Adrenal gland (tissue), 19 donors: ENCODE data around the gene SDF4. TPM values are rescaled to one million over a fixed set of nuclear protein-coding genes. Genes with fewer than 3 reads are reported as not detected.

Experiments used
- DNase-seq, 7 donors: peaks; one replicate each; pipeline ENCODE4 v3.0.0-alpha.2; 2019 to 2020
- H3K27ac ChIP-seq, 5 donors: fragments of 200-600 bp; sonication (generic) in 4 of 5; 1 replicate in 3 of 5; 2 replicates in 2 of 5; pipeline versions ENCODE4 v1.5.1 to v1.8.0; 2016 to 2020; ENCODE audit warnings: mild to moderate bottlenecking in 1 of 5
- H3K27me3 ChIP-seq: fragments of 200-600 bp; 2 replicates; pipeline ENCODE4 v1.8.0; 2021
- H3K36me3 ChIP-seq, 2 donors: fragments of 200-600 bp; replicated peaks in 1 of 2; 1 replicate in 1 of 2; 2 replicates in 1 of 2; pipeline versions ENCODE4 v1.5.1 to v1.8.0; 2018 to 2022
- H3K4me1 ChIP-seq, 2 donors: fragments of 200-600 bp; replicated peaks in 1 of 2; 1 replicate in 1 of 2; 2 replicates in 1 of 2; pipeline versions ENCODE4 v1.5.1 to v1.8.0; 2018 to 2021
- H3K4me3 ChIP-seq, 4 donors: fragments of 200-600 bp; sonication (generic) in 3 of 4; one replicate each; pipeline ENCODE4 v1.5.1; 2016 to 2018
- H3K9me3 ChIP-seq, 3 donors: fragments of 200-600 bp; sonication (generic) in 1 of 3; replicated peaks in 1 of 3; 1 replicate in 2 of 3; 2 replicates in 1 of 3; pipeline versions ENCODE4 v1.5.1 to v1.8.0; 2016 to 2021
- CTCF ChIP-seq, 6 experiments: fragments of 450-650 bp in 4 of 6; fragments of 200-600 bp in 2 of 6; sonication (generic) in 1 of 6; IDR thresholded peaks; 1 replicate in 5 of 6; 2 replicates in 1 of 6; pipeline versions ENCODE4 v1.5.1 to v1.8.0; 2016 to 2021; ENCODE audit warnings: antibody characterized with exemption in 6 of 6, mild to moderate bottlenecking in 2 of 6, moderate library complexity in 1 of 6
- POLR2A ChIP-seq, 2 donors: fragments of 450-650 bp; IDR thresholded peaks; one replicate each; pipeline ENCODE4 v1.6.1; 2017; ENCODE audit warnings: antibody characterized with exemption in 2 of 2, mild to moderate bottlenecking in 2 of 2, moderate library complexity in 1 of 2
- WGBS, 4 donors: extraction: QIAGEN DNeasy Blood & Tissue Kit in 2 of 4; methylation state at CpG; one replicate each; pipeline versions ENCODE4 v1.1.5 to v1.1.7; 2013 to 2017; 5-methylcytosine and 5-hydroxymethylcytosine counted together
- intact Hi-C, 2 donors: fragments of 100-400 bp; cut with DNase I; formaldehyde crosslinking; loops; one replicate each; pipeline versions ENCODE4 v1.14.1 to v1.15.0; 2022 to 2023
- long read RNA-seq, 10 donors: library from polyadenylated mRNA in 3 of 10; unstranded in 2 of 10; stranded (forward) in 1 of 10; transcript quantifications; one replicate each; pipeline ENCODE4 v2.0.0 and lab custom pipeline, GENCODE V29; 2021 to 2026
- polyA plus RNA-seq, 3 donors: library from polyadenylated mRNA; stranded (reverse); fragments of 200-250 nt in 2 of 3; fragments of 350-450 nt in 1 of 3; fragmentation: Illumina TruSeq in 1 of 3; extraction: RNeasy Lipid Tissue Mini Kit (QIAGEN cat#74804) in 1 of 3; gene quantifications; one replicate each; pipeline ENCODE4 v1.2.3, GENCODE V29; 2013 to 2014
- total RNA-seq, 9 donors: library from RNA; depleted of rRNA in 4 of 9; stranded (reverse); fragments of >200 nt in 4 of 9; fragments of 120-200 nt in 1 of 9; fragmentation: NEBNext Ultra II Directional in 1 of 9; extraction: Animal tissue kit (Norgen Biotek cat#: 25700) in 1 of 9; gene quantifications; one replicate each; pipeline versions ENCODE4 v1.1.0 to v1.2.4, GENCODE V29; 2013 to 2023
- donor health status: healthy with polysubstance abuse.
- donor health status: Bipolar disorder and iron deficiency.
- donor health status: DM: yes; HTN: yes; CAD: no.
- donor health status: DM: no; HTN: no; CAD: no.
- donor health status: DM: no; HTN: no; CAD: no.
- donor health status: DM: yes; HTN: yes; CAD: no.

SDF4 gene
- total RNA-seq (100 to 1,000 TPM in 8 of 9 donors, 10 to 100 TPM in 1; 49.4 to 221 (median 165) TPM), polyA plus RNA-seq (100 to 1,000 TPM; 129 to 131 (median 130) TPM)
- long read RNA-seq, donor 1, transcript SDF4-202 (7 exons, 1,956 nt), result major isoform, 36 of 38 reads
- long read RNA-seq, donor 1, partial matches to known transcripts, result 0 of 38 reads
- long read RNA-seq, donor 1, other reads (novel, unspliced or antisense), result 0 of 38 reads
- long read RNA-seq, donor 2, transcript SDF4-202 (7 exons, 1,956 nt), result major isoform, 25 of 32 reads
- long read RNA-seq, donor 2, partial matches to known transcripts, result 5 of 32 reads
- long read RNA-seq, donor 2, other reads (novel, unspliced or antisense), result 0 of 32 reads
- long read RNA-seq, donor 3, transcript SDF4-202 (7 exons, 1,956 nt), result major isoform, 12 of 15 reads
- long read RNA-seq, donor 3, partial matches to known transcripts, result 0 of 15 reads
- long read RNA-seq, donor 3, other reads (novel, unspliced or antisense), result 0 of 15 reads
- long read RNA-seq, donor 4, transcript SDF4-202 (7 exons, 1,956 nt), result major isoform, 64 of 81 reads
- long read RNA-seq, donor 4, partial matches to known transcripts, result 13 of 81 reads
- long read RNA-seq, donor 4, other reads (novel, unspliced or antisense), result 1 of 81 reads
- long read RNA-seq, donor 5, transcript SDF4-201 (7 exons, 2,079 nt), result minor isoform, 13 of 384 reads
- long read RNA-seq, donor 5, transcript SDF4-202 (7 exons, 1,956 nt), result major isoform, 291 of 384 reads
- long read RNA-seq, donor 5, partial matches to known transcripts, result 46 of 384 reads
- long read RNA-seq, donor 5, other reads (novel, unspliced or antisense), result 27 of 384 reads
- long read RNA-seq, donor 6, transcript SDF4-202 (7 exons, 1,956 nt), result major isoform, 17 of 23 reads
- long read RNA-seq, donor 6, partial matches to known transcripts, result 6 of 23 reads
- long read RNA-seq, donor 6, other reads (novel, unspliced or antisense), result 0 of 23 reads
- long read RNA-seq, donor 7, transcript SDF4-202 (7 exons, 1,956 nt), result major isoform, 15 of 19 reads
- long read RNA-seq, donor 7, partial matches to known transcripts, result 0 of 19 reads
- long read RNA-seq, donor 7, other reads (novel, unspliced or antisense), result 0 of 19 reads
- long read RNA-seq, donor 8, transcript SDF4-202 (7 exons, 1,956 nt), result major isoform, 45 of 52 reads
- long read RNA-seq, donor 8, partial matches to known transcripts, result 5 of 52 reads
- long read RNA-seq, donor 8, other reads (novel, unspliced or antisense), result 0 of 52 reads
- long read RNA-seq, donor 9, transcript SDF4-202 (7 exons, 1,956 nt), result major isoform, 15 of 34 reads
- long read RNA-seq, donor 9, partial matches to known transcripts, result 18 of 34 reads
- long read RNA-seq, donor 9, other reads (novel, unspliced or antisense), result 0 of 34 reads
- long read RNA-seq, donor 10, transcript SDF4-202 (7 exons, 1,956 nt), result major isoform, 9 of 13 reads
- long read RNA-seq, donor 10, partial matches to known transcripts, result 0 of 13 reads
- long read RNA-seq, donor 10, other reads (novel, unspliced or antisense), result 0 of 13 reads

- peaks cover 21 to 30% of the 10 kb centered on the region in 2 donors for H3K4me1 ChIP-seq
- DNase-seq, result peak; percentile 96 to 98 (median 97)
- H3K36me3 ChIP-seq, result peaks cover 0 to 23% of the 10 kb centered on the region in 2 donors
- intact Hi-C loops, result no loop called here
- H3K4me3 ChIP-seq, result peak within 1 kb of the TSS; percentile 66 to 92 (median 76)
- 0 to 2% (median 0%) methylated on average over 1 to 99 of the region's 99 CpGs for WGBS, 4 donors
- TF ChIP-seq POLR2A (IDR thresholded peaks at IDR 0.05) (peak; percentile 57 to 59), CTCF (IDR thresholded peaks at IDR 0.05) (peak in 1 of 6 experiments; percentile 22)
- H3K27me3 ChIP-seq, result no peaks in the 10 kb centered on the region
- no peaks in the 10 kb centered on the region for H3K9me3 ChIP-seq
- peak within 1 kb of the TSS; percentile 79 to 94 (median 89) for H3K27ac ChIP-seq
Measured at GRCh38 chr1:1231400-1232207, at the start of gene SDF4. Gene SDF4 (minus strand): TSS chr1:1232001. CDS start chr1:1228772, 3,229 bp downstream.

DNA sequence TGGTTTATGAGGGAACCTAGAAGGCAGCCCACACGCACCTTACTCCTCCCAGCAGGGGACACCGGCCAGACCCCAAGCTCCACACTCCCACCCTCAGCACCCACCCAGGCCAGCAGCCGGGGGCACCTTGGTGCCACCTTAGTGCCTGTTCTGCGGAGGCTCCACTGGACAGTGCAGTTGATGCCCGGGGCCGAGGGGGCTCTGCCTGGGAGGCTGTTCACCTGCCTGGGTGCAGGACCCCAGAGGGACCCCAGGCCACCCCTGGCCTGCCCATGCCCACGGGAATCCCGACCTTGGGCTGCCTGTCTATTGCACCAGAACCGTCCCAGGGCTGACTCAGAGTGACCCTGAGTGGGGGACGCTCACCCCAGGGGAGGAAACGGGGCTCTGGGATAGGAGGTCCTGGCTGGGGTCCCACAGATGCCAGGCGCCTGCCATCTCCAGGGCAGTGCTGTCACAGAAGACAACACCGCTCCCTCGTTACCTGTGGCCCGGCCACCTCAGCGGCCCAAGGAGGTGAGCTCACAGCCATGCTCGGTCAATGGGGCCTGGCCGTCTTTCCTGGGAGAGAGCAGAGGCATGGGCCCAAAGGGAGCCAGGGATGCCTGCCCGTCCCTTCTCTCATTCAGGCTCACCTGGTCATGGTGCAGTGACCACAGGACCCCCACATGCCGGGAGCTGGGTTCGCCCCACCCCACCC, 49.1 kb upstream of the SDF4 start:
- no peaks in the 10 kb centered on the region for H3K9me3 ChIP-seq
- peaks cover 4 to 16% of the 10 kb centered on the region in 2 donors for H3K4me1 ChIP-seq
- no peak overlapping the region for H3K4me3 ChIP-seq
- TF ChIP-seq POLR2A (IDR thresholded peaks at IDR 0.05), result no peak
- TF ChIP-seq CTCF (IDR thresholded peaks at IDR 0.05), result no peak
- peaks cover 12% of the 10 kb centered on the region for H3K27me3 ChIP-seq
- intact Hi-C loops, result no loop called here
- H3K27ac ChIP-seq, result peak overlapping the region in 2 of 5 donors; percentile 82 to 88
- 48 to 72% (median 70%) methylated on average over 6 to 21 of the region's 21 CpGs for WGBS, 4 donors
- no peaks in the 10 kb centered on the region for H3K36me3 ChIP-seq
- no peak for DNase-seq

DNA sequence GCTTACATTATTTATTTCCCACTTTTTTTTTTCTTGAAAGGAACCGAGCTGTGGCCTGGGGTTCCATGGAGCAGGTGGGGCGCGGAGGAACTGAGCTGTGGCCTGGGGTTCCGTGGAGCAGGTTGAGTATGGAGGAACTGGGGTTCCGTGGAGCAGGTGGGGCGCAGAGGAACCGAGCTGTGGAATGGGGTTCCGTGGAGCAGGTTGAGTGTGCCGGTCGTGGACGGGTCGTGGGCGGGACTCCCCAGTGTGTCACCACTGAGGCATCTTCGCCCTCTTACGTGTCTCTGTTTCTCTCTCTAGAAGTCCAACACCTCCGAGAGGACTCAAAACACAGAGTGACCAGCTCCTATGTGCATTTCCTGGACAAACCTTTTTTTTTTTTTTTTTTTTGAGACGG, 47.2 kb upstream of the SDF4 start:
- Histone ChIP-seq H3K27ac (no peak overlapping the region), H3K4me1 (peaks cover 9 to 25% of the 10 kb centered on the region in 2 donors), H3K27me3 (no peaks in the 10 kb centered on the region), H3K4me3 (no peak overlapping the region), H3K36me3 (no peaks in the 10 kb centered on the region), H3K9me3 (no peaks in the 10 kb centered on the region)
- intact Hi-C loops, result no loop called here
- 92 to 96% (median 93%) methylated on average over 17 of the region's 17 CpGs for WGBS, 4 donors
- no peak for DNase-seq
- TF ChIP-seq POLR2A (IDR thresholded peaks at IDR 0.05) (no peak), CTCF (IDR thresholded peaks at IDR 0.05) (no peak)
